HUDEP-2 (cell line): ENCODE measurements around the gene PHACTR1.
"Not testable (repeated sequence)": the region's sequence is repeated elsewhere in the genome, so short reads cannot be mapped to it uniquely, and the experiment has no call there.

Experiments used
- DNase-seq, 76 experiments: peaks; one replicate each; lab custom pipeline; 2025; ENCODE audit not compliant: unreplicated experiment in 76 of 76; lab: John Stamatoyannopoulos, UW

Gene PHACTR1

GRCh38 chr6:12716298-12716916, at the start of gene PHACTR1:
TSS of gene PHACTR1 (plus strand) at chr6:12716767.
- no peak for DNase-seq

- DNase-seq = no peak
Observed at GRCh38 chr6:12666886-12667285, 49.7 kb upstream of the PHACTR1 start.

GRCh38 chr6:12675931-12676330, 40.6 kb upstream of the PHACTR1 start:
- no peak for DNase-seq

GRCh38 chr6:12679341-12679740, 37.2 kb upstream of the PHACTR1 start:
- DNase-seq = no peak

GRCh38 chr6:12693122-12693521, 23.4 kb upstream of the PHACTR1 start:
- DNase-seq = no peak

- no peak for DNase-seq
Observed at GRCh38 chr6:12698298-12698697, 18.3 kb upstream of the PHACTR1 start.

GRCh38 chr6:12704946-12705345, 11.6 kb upstream of the PHACTR1 start:
- DNase-seq = no peak

- DNase-seq = no peak
Observed at GRCh38 chr6:12709116-12709515, 7.5 kb upstream of the PHACTR1 start.

- no peak for DNase-seq
Observed at GRCh38 chr6:12709556-12710232, 6.9 kb upstream of the PHACTR1 start.

GRCh38 chr6:12710921-12711320, 5.6 kb upstream of the PHACTR1 start:
- no peak for DNase-seq

- DNase-seq = no peak
Observed at GRCh38 chr6:12714022-12714421, 2.5 kb upstream of the PHACTR1 start.

- DNase-seq = no peak
Observed at GRCh38 chr6:12715437-12715836, 1.1 kb upstream of the PHACTR1 start.

- no peak for DNase-seq
Observed at GRCh38 chr6:12717356-12717755, 789 bp downstream of the PHACTR1 start.

GRCh38 chr6:12718015-12718414, 1.4 kb downstream of the PHACTR1 start:
- no peak for DNase-seq

GRCh38 chr6:12719017-12719416, 2.5 kb downstream of the PHACTR1 start:
- DNase-seq = no peak

- DNase-seq = no peak
Observed at GRCh38 chr6:12720310-12720709, 3.7 kb downstream of the PHACTR1 start.

- no peak for DNase-seq
Observed at GRCh38 chr6:12725263-12725662, 8.7 kb downstream of the PHACTR1 start.

- no peak for DNase-seq
Observed at GRCh38 chr6:12729467-12729866, 12.9 kb downstream of the PHACTR1 start.

GRCh38 chr6:12730809-12731208, 14.2 kb downstream of the PHACTR1 start:
- DNase-seq = not testable (repeated sequence)

- no peak for DNase-seq
Observed at GRCh38 chr6:12733876-12734275, 17.3 kb downstream of the PHACTR1 start.

GRCh38 chr6:12735786-12736185, 19.2 kb downstream of the PHACTR1 start:
- DNase-seq = no peak

GRCh38 chr6:12748411-12748810, 31.8 kb downstream of the PHACTR1 start:
- no peak for DNase-seq
